ENCODE measurements around the gene PXDN.

DNA sequence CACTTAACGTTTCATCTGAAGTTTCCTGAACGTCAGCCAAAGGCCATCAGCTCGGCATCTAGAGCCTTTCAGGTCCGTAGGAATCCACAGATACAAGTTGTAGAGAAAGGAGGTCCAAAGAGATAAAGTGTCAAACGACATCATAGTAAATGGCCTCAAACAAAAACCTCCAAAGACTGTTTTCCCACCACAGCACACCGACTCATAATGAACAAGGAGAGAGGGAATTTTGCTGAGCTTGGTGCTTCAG, 150.3 kb downstream of the PXDN start:
- TF ChIP-seq, protein P1, sequence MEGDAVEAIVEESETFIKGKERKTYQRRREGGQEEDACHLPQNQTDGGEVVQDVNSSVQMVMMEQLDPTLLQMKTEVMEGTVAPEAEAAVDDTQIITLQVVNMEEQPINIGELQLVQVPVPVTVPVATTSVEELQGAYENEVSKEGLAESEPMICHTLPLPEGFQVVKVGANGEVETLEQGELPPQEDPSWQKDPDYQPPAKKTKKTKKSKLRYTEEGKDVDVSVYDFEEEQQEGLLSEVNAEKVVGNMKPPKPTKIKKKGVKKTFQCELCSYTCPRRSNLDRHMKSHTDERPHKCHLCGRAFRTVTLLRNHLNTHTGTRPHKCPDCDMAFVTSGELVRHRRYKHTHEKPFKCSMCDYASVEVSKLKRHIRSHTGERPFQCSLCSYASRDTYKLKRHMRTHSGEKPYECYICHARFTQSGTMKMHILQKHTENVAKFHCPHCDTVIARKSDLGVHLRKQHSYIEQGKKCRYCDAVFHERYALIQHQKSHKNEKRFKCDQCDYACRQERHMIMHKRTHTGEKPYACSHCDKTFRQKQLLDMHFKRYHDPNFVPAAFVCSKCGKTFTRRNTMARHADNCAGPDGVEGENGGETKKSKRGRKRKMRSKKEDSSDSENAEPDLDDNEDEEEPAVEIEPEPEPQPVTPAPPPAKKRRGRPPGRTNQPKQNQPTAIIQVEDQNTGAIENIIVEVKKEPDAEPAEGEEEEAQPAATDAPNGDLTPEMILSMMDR (IDR thresholded peaks at IDR 0.05) = no peak
- no peak for TF ChIP-seq EP300 (IDR thresholded peaks at IDR 0.05)
- TF ChIP-seq POLR2AphosphoS5 (IDR thresholded peaks at IDR 0.05) = no peak
- TF ChIP-seq POLR2A (IDR thresholded peaks at IDR 0.05) = no peak

All from stomach (tissue), 4 donors.